DOHH2 (cell line): ENCODE measurements around the gene GPAT2.
"Not testable (repeated sequence)": the region's sequence is repeated elsewhere in the genome, so short reads cannot be mapped to it uniquely, and the experiment has no call there.

Source experiments
- EZH2phosphoT487 ChIP-seq: fragments of 200-600 bp; sonication (generic); IDR thresholded peaks from 2 replicates; pipeline ENCODE4 v1.6.1; 2017; ENCODE audit warnings: borderline replicate concordance, mild to moderate bottlenecking, antibody characterized with exemption, low read length, moderate library complexity, mixed read lengths
- TF ChIP-seq, protein P1 (sequence below): fragments of 200-600 bp; sonication (generic); IDR thresholded peaks from one replicate; pipeline ENCODE4 v1.5.1; 2014; ENCODE audit warnings: antibody characterized with exemption, mild to moderate bottlenecking, low read depth, low read length; ENCODE audit not compliant: poor library complexity, severe bottlenecking

DNA sequence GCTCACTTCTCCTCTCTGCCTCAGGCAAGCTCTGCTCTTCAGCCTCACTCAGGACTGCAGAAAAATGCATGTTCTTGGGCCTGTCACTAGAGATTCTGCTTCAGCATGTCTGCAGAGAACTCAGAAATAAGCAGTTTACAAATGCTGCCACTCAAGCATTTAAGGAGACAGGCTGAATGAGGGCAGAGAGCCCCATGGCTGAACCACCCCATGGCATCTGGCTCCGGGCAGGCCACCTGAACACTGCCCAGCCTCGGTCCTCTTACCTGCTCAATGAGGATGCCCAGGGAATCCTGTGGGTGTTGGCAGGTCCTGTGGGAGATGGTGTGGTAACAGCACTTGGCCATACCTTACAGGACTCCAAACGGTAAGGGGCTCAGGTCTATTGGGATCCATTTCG lies 31.2 kb upstream of the GPAT2 start:
- TF ChIP-seq, protein P1, sequence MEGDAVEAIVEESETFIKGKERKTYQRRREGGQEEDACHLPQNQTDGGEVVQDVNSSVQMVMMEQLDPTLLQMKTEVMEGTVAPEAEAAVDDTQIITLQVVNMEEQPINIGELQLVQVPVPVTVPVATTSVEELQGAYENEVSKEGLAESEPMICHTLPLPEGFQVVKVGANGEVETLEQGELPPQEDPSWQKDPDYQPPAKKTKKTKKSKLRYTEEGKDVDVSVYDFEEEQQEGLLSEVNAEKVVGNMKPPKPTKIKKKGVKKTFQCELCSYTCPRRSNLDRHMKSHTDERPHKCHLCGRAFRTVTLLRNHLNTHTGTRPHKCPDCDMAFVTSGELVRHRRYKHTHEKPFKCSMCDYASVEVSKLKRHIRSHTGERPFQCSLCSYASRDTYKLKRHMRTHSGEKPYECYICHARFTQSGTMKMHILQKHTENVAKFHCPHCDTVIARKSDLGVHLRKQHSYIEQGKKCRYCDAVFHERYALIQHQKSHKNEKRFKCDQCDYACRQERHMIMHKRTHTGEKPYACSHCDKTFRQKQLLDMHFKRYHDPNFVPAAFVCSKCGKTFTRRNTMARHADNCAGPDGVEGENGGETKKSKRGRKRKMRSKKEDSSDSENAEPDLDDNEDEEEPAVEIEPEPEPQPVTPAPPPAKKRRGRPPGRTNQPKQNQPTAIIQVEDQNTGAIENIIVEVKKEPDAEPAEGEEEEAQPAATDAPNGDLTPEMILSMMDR = not testable (repeated sequence)
- not testable (repeated sequence) for TF ChIP-seq EZH2phosphoT487
